Panc1 (cell line): ENCODE measurements around the gene QARS1. TPM values are rescaled to one million over a fixed set of nuclear protein-coding genes. Genes with fewer than 3 reads are reported as not detected.

Source experiments
- ATAC-seq: fragments of 200-7000 bp; cut with Tn5 transposase; 2 replicates; pipeline ENCODE4 v1.9.1; 2020; ENCODE audit warnings: mild to moderate bottlenecking, moderate library complexity
- BruUV-seq: library from RNA; stranded (reverse); fragments of 400-500 nt; replicated peaks from 2 replicates; lab custom pipeline; 2021; lab: Mats Ljungman, UMichigan
- CTCF ChIA-PET: fragments of 300-600 bp; sonication (Branson Sonifier 250); formaldehyde crosslinking; loops from one replicate; lab custom pipeline; 2022; ENCODE audit warnings: antibody characterized with exemption; lab: Charles Lee
- POLR2A ChIA-PET: fragments of 300-600 bp; sonication (Branson Sonifier 250); formaldehyde crosslinking; loops from one replicate; lab custom pipeline; 2022; ENCODE audit warnings: antibody characterized with exemption; lab: Charles Lee
- DNase-seq: peaks from one replicate; pipeline ENCODE4 v3.0.0-alpha.2; 2010; ENCODE audit warnings: low read depth, low spot score
- H3K27ac ChIP-seq: 2 replicates; pipeline ENCODE4 v1.5.1; 2011; ENCODE audit warnings: mild to moderate bottlenecking, low read length, inconsistent platforms
- H3K27me3 ChIP-seq: fragments of 200-500 bp; sonication (Bioruptor generic); 2 replicates; pipeline ENCODE4 v1.6.0; 2014; ENCODE audit warnings: low read length, inconsistent platforms; ENCODE audit not compliant: control insufficient read depth, insufficient read depth
- H3K36me3 ChIP-seq: fragments of 200-500 bp; sonication (Bioruptor generic); 2 replicates; pipeline ENCODE4 v1.5.1; 2014; ENCODE audit warnings: inconsistent platforms, mild to moderate bottlenecking, low read length, moderate library complexity; ENCODE audit not compliant: control insufficient read depth, insufficient read depth
- H3K4me1 ChIP-seq: 2 replicates; pipeline ENCODE4 v1.5.1; 2011; ENCODE audit warnings: inconsistent platforms, mild to moderate bottlenecking, low read length, moderate library complexity; ENCODE audit not compliant: control insufficient read depth, insufficient read depth
- H3K4me3 ChIP-seq, 2 experiments: 2 replicates each; pipeline ENCODE4 v1.5.1; 2011 to 2012; ENCODE audit warnings: low read depth in 2 of 2, low read length in 2 of 2, mild to moderate bottlenecking in 2 of 2, inconsistent platforms in 1 of 2, moderate library complexity in 1 of 2
- H3K9me3 ChIP-seq: fragments of 200-500 bp; sonication (Bioruptor generic); 2 replicates; pipeline ENCODE4 v1.5.1; 2014; ENCODE audit warnings: low read depth, mild to moderate bottlenecking, inconsistent platforms, low read length, moderate library complexity; ENCODE audit not compliant: control insufficient read depth, insufficient read depth
- CTCF ChIP-seq: fragments of 450-650 bp; IDR thresholded peaks from 2 replicates; pipeline ENCODE4 v1.5.1; 2017; ENCODE audit warnings: mild to moderate bottlenecking
- POLR2AphosphoS5 ChIP-seq: IDR thresholded peaks from 2 replicates; pipeline ENCODE4 v1.6.1; 2012; ENCODE audit warnings: mild to moderate bottlenecking, low read depth, low read length, moderate library complexity
- REST ChIP-seq, 2 experiments: IDR thresholded peaks; 2 replicates each; pipeline ENCODE4 v1.6.1; 2011 to 2012; ENCODE audit warnings: low read depth in 2 of 2, control low read depth in 1 of 2, low read length in 1 of 2, mild to moderate bottlenecking in 1 of 2, moderate library complexity in 1 of 2; ENCODE audit not compliant: insufficient read depth in 1 of 2
- SIN3A ChIP-seq: IDR thresholded peaks from 2 replicates; pipeline ENCODE4 v1.6.1; 2012; ENCODE audit warnings: low read depth, mild to moderate bottlenecking, low read length, moderate library complexity, borderline replicate concordance; ENCODE audit not compliant: insufficient read depth
- TCF7L2 ChIP-seq: IDR thresholded peaks from 2 replicates; pipeline ENCODE4 v1.6.1; 2011; ENCODE audit warnings: mild to moderate bottlenecking, low read depth, low read length, inconsistent platforms
- in situ Hi-C: cut with HindIII; loops from 2 replicates; pipeline ENCODE4 v1.10.0; 2016; ENCODE audit warnings: low sequenced_read_pairs, low pct_unique_long_range_greater_than_20kb
- intact Hi-C: fragments of 100-400 bp; cut with micrococcal nuclease; formaldehyde crosslinking; loops from one replicate; pipeline ENCODE4 v1.10.0; 2022; ENCODE audit not compliant: unreplicated experiment
- total RNA-seq: library from RNA; stranded (reverse); gene quantifications from one replicate; pipeline ENCODE4 v1.2.1, GENCODE V29; 2021; ENCODE audit not compliant: unreplicated experiment

Gene QARS1
- total RNA-seq, 1 experiment from 2014 or later = 186 TPM

- ChIA-PET CTCF (no interaction called here), POLR2A (no interaction called here)
- no peak overlapping the region for H3K4me3 ChIP-seq
- no peaks in the 10 kb centered on the region for H3K4me1 ChIP-seq
- H3K9me3 ChIP-seq = no peaks in the 10 kb centered on the region
- no peaks in the 10 kb centered on the region for H3K27me3 ChIP-seq
- in situ Hi-C loops = no loop called here
- BruUV-seq = no TSS peak
- DNase-seq (no peak), ATAC-seq (no peak)
- H3K36me3 ChIP-seq = peaks cover 3% of the 10 kb centered on the region; the same call in 1 of the 2 replicates
- intact Hi-C loops = no loop called here
- no peak for TF ChIP-seq REST (IDR thresholded peaks at IDR 0.05; ENCODE audit: insufficient read depth in 1 of 2, low read depth in 2 of 2, low read length in 1 of 2)
- no peak overlapping the region for H3K27ac ChIP-seq
Measured at GRCh38 chr3:49111347-49111746, 6.8 kb upstream of the QARS1 start.

GRCh38 chr3:49110780-49111179 is 6.2 kb upstream of the QARS1 start:
- ATAC-seq = no peak
- no peak overlapping the region for H3K4me3 ChIP-seq
- CTCF ChIA-PET = no interaction called here
- no peak for DNase-seq
- H3K4me1 ChIP-seq = no peaks in the 10 kb centered on the region
- in situ Hi-C loops = no loop called here
- BruUV-seq = TSS peak; percentile 30
- H3K9me3 ChIP-seq = no peaks in the 10 kb centered on the region
- peaks cover 3% of the 10 kb centered on the region; the same call in 1 of the 2 replicates for H3K36me3 ChIP-seq
- H3K27ac ChIP-seq = no peak overlapping the region
- H3K27me3 ChIP-seq = no peaks in the 10 kb centered on the region
- POLR2A ChIA-PET = no interaction called here
- TF ChIP-seq CTCF = no peak
- no peak for TF ChIP-seq REST (IDR thresholded peaks at IDR 0.05; ENCODE audit: insufficient read depth in 1 of 2, low read depth in 2 of 2, low read length in 1 of 2)
- no peak for TF ChIP-seq POLR2AphosphoS5
- no peak for TF ChIP-seq TCF7L2
- no peak for TF ChIP-seq SIN3A
- intact Hi-C loops = no loop called here
